TTC549 (cell line): ENCODE measurements around the gene SMIM13.

Source experiments
- FAIRE-seq: peaks from 2 replicates; lab custom pipeline; 2012; peaks lifted over from hg19 to GRCh38; lab: Jason Lieb, UNC

SMIM13 gene

GRCh38 chr6:11093626-11094410, at the start of gene SMIM13:
SMIM13 (plus strand) TSS chr6:11093834; CDS start chr6:11094314, 480 bp downstream.
- FAIRE-seq: peak; percentile 64

- no peak for FAIRE-seq
Measured at GRCh38 chr6:11043961-11044711, 49.5 kb upstream of the SMIM13 start, which contains the start of gene ELOVL2. ELOVL2 (minus strand) TSS chr6:11044305; CDS start chr6:11044230, 75 bp downstream.

- FAIRE-seq: no peak
Measured at GRCh38 chr6:11044712-11045167, 48.9 kb upstream of the SMIM13 start.

- FAIRE-seq: no peak
Measured at GRCh38 chr6:11050731-11051130, 42.9 kb upstream of the SMIM13 start.

GRCh38 chr6:11053307-11053706, 40.3 kb upstream of the SMIM13 start:
- no peak for FAIRE-seq

GRCh38 chr6:11054722-11055121, 38.9 kb upstream of the SMIM13 start:
- no peak for FAIRE-seq

GRCh38 chr6:11055127-11055627, 38.5 kb upstream of the SMIM13 start:
- FAIRE-seq: no peak

GRCh38 chr6:11056871-11057270, 36.8 kb upstream of the SMIM13 start:
- no peak for FAIRE-seq

- FAIRE-seq: no peak
Measured at GRCh38 chr6:11058406-11058805, 35.2 kb upstream of the SMIM13 start.

GRCh38 chr6:11062083-11062482, 31.6 kb upstream of the SMIM13 start:
- FAIRE-seq: no peak

GRCh38 chr6:11062715-11063114, 30.9 kb upstream of the SMIM13 start:
- no peak for FAIRE-seq

GRCh38 chr6:11064836-11065235, 28.8 kb upstream of the SMIM13 start:
- no peak for FAIRE-seq

GRCh38 chr6:11065436-11066202, 28.0 kb upstream of the SMIM13 start:
- FAIRE-seq: no peak

- FAIRE-seq: no peak
Measured at GRCh38 chr6:11066505-11067347, 26.9 kb upstream of the SMIM13 start.

GRCh38 chr6:11067348-11067747, 26.3 kb upstream of the SMIM13 start:
- no peak for FAIRE-seq

GRCh38 chr6:11069760-11070159, 23.9 kb upstream of the SMIM13 start:
- no peak for FAIRE-seq

- no peak for FAIRE-seq
Measured at GRCh38 chr6:11072101-11072500, 21.5 kb upstream of the SMIM13 start.

- FAIRE-seq: no peak
Measured at GRCh38 chr6:11076540-11076939, 17.1 kb upstream of the SMIM13 start.

GRCh38 chr6:11078266-11078665, 15.4 kb upstream of the SMIM13 start:
- no peak for FAIRE-seq

GRCh38 chr6:11080296-11080695, 13.3 kb upstream of the SMIM13 start:
- no peak for FAIRE-seq

- FAIRE-seq: no peak
Measured at GRCh38 chr6:11083491-11083890, 10.1 kb upstream of the SMIM13 start.
